AG09309 (cell line): ENCODE measurements around the gene BICD1.
"Not testable (repeated sequence)": the region's sequence is repeated elsewhere in the genome, so short reads cannot be mapped to it uniquely, and the experiment has no call there.

Experiments used
- DNase-seq: peaks from one replicate; pipeline ENCODE4 v3.0.0-alpha.2; 2010; ENCODE audit warnings: low read depth
- H3K4me3 ChIP-seq: 2 replicates; pipeline ENCODE4 v1.5.1; 2011; ENCODE audit warnings: mild to moderate bottlenecking, low read depth, low read length, moderate library complexity; ENCODE audit not compliant: control insufficient read depth
- TF ChIP-seq, protein P1 (sequence below): IDR thresholded peaks from 2 replicates; pipeline ENCODE4 v1.5.1; 2011; ENCODE audit warnings: mild to moderate bottlenecking, low read depth, low read length, inconsistent platforms; ENCODE audit not compliant: insufficient read depth, control insufficient read depth; ENCODE audit errors: missing control alignments

The BICD1 gene

DNA sequence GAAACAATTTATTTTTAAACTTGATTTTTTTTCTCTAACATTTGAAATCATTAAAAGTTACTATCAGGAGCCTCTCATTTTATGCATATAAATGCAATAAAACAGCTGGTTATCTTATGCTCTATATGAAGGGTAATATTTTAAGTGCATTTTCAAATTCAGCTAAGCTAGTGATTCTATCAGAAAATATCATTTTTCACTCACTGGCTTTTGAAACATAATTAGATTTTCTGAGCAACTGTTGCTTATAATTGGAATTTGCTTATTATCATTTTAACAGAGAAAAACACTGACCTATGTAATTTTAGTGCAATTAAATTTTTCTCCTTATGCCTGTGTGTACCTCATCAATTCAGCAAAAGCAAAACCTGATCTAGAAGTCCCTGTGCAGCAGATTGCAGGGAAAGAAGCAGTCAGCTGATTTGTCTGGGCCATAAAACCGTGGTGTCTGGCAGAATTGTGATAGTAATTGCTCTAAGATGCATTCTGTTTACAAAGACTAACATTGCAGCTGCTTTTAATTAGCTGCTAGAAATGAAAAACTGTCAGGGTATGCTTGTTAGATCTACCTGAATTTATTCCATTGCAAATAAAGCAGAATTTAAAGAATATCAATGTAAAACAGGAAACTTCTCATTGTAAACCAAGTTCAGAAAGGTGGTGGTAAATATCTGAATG lies 75.0 kb downstream of the BICD1 start:
- no peak overlapping the region for H3K4me3 ChIP-seq
- DNase-seq: no peak
- TF ChIP-seq, protein P1, sequence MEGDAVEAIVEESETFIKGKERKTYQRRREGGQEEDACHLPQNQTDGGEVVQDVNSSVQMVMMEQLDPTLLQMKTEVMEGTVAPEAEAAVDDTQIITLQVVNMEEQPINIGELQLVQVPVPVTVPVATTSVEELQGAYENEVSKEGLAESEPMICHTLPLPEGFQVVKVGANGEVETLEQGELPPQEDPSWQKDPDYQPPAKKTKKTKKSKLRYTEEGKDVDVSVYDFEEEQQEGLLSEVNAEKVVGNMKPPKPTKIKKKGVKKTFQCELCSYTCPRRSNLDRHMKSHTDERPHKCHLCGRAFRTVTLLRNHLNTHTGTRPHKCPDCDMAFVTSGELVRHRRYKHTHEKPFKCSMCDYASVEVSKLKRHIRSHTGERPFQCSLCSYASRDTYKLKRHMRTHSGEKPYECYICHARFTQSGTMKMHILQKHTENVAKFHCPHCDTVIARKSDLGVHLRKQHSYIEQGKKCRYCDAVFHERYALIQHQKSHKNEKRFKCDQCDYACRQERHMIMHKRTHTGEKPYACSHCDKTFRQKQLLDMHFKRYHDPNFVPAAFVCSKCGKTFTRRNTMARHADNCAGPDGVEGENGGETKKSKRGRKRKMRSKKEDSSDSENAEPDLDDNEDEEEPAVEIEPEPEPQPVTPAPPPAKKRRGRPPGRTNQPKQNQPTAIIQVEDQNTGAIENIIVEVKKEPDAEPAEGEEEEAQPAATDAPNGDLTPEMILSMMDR: no peak

DNA sequence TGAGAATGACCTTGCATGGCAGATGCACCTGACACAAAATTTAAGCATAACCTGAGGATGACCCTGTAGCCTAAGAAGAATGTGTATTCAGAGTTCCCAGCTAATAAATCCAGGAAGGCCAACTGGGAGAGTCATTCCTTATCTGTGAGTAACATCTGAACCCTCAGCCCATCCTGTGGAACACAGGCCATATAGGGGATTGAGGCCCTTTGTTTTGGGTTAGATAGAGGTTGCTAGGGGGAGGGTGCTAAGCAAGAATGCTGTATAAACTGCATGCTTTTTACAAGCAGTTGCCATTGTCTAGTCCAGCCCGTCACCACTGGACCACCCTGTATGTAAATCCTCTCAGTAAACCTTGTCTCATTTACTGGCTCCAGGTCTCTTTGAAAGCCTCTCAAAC lies 77.0 kb downstream of the BICD1 start:
- no peak for DNase-seq
- TF ChIP-seq, protein P1: no peak
- H3K4me3 ChIP-seq: no peak overlapping the region

DNA sequence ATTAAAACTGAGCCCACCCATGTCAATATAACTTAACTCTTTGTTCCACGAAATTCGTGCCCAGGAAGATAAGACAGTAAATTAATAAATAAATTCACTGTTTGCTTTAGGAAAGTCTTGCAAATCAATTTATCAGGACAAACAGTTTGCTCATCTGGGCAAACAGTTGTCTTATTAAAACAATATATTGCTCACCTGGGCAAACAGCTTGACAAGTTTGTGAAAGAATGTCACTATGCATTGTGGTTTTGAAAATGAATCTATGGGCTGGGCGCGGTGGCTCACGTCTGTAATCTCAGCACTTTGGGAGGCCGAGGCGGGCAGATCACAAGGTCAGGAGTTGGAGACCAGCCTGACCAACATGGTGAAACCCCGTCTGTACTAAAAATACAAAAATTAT lies 80.5 kb downstream of the BICD1 start:
- DNase-seq: not testable (repeated sequence)

DNA sequence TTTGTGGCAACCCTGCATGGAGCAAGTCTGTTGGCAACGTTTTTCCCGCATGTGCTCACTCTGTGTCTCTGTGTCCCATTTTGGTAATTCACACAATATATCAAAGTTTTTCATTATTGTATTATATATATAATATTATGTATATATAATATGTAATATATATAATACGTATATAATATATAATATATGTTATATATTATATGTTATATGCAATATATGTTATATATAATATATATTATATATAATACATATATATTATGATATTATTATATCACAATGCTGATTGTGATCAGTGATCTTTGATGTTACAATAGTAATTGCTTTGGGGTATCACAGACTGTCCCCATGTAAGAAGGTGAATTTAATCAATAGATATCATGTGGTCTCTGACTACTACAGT lies 84.8 kb downstream of the BICD1 start:
- no peak overlapping the region for H3K4me3 ChIP-seq
- DNase-seq: no peak
- TF ChIP-seq, protein P1: no peak

More for the DNA sequence above, 80.5 kb downstream of the BICD1 start:
- H3K4me3 ChIP-seq: not testable (repeated sequence)

DNA sequence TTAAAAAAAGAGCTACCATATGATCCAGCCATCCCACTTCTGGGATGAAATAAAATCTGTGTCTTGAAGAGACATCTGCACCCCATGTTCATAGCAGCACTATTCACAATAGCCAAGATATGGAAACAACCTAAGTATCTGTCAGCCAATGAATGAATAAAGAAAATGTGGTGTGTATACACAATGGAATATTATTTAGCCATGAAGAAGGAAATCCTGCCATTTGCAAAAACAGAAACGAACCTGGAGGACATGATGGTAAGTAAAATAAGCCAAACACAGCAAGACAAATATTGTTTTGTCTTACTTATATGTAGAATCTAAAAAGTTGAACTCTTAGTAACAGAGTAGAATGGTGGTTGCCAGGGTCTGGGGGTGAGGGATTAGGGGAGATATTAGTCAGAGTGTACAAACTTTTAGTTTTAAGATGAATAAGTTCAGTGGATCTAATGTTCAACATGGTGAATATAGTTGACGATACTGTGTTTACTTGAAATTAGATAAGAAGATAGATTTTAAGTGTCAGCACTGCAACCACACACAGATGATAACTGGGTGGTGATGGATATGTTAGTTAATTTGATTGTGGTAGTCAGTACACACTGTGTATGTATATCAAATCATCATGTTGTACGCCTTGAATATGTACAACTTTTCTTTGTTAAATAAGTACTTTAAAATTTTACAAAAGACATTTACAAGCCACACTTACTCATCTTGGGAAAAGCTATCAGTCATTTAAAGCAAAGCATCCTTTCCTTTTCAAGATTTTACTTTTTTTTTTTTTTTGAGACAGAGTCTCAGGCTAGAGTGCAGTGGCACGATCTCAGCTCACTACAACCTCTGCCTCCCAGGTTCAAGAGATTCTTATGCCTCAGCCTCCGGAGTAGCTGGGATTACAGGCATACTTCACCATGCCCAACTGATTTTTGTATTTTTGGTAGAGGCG lies 89.9 kb downstream of the BICD1 start:
- no peak overlapping the region for H3K4me3 ChIP-seq
- no peak for DNase-seq
- TF ChIP-seq, protein P1: no peak

DNA sequence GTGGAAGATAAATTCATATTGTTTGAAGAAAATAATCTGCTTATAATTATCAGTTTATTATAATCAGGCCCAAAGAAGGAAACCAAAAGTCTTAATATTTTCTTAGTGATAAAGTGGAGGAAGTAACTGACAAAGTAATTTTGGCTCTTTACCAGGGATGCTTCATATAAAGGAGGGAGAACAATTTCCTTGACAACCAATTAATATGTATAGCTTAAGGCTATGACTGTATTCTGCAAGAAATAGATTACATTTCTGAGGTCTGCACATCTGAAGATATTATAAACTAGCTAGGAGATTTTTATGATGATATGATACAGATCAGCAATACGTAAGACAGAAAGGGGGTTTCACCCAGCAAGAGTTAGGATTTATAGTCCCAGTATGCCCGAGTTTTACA lies 90.8 kb downstream of the BICD1 start:
- TF ChIP-seq, protein P1: no peak
- no peak overlapping the region for H3K4me3 ChIP-seq
- DNase-seq: no peak

DNA sequence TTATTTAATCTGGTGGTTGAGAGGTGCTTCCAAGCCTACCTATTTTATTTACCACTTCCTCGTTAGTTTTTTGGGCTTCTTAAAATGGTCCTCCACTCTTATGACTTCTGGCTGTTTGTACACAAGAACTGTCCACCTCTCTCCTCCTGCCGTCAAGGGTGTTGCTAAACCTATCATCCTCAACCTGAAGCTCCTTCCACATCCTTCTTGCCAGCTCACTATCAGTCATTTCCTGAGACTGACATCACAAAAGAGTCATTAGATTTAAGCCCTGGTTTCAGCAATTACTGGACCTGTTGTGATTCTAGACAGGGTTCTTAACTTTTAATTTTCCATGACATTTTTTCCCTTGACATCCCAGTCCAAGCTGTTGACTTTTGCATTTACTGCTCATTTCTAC lies 91.9 kb downstream of the BICD1 start:
- DNase-seq: no peak
- TF ChIP-seq, protein P1: no peak
- no peak overlapping the region for H3K4me3 ChIP-seq
